ENCODE data around the gene GALNT14. TPM values are rescaled to one million over a fixed set of nuclear protein-coding genes. Genes with fewer than 3 reads are reported as not detected.
A peak's percentile ranks its signal among the peaks of the same experiment; 100 is the strongest.

GALNT14 gene
- polyA plus RNA-seq, 1 experiment, result 3.5 TPM

DNA sequence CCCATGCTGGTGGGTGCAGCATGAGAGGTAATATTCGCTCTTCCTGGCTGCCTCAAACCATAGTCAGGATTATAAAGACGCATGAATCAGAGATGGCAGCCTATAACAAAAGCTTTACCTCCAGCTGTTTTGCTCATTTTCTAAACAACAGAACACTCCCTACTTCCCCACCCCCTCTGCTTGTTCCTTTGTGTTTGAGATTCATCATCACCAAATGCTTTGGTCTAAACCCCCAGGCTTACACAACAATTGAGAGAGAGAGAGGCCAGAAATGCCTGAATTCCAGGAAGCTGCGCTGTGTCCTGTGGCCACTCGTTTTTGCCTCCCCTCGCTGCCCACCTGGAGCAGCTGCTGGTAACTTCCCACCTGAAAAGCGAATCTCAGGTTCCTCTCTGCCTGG is 252.2 kb downstream of the GALNT14 start:
- ChIA-PET POLR2A (no interaction called here), CTCF (interaction anchor here (0.6 kb wide), 1 partner anchor 339 kb away, joined by 3 read pairs; no protein-coding TSS in a partner anchor)
- H3K36me3 ChIP-seq (ENCODE audit: control insufficient read depth, insufficient read depth, low read length), result no peaks in the 10 kb centered on the region
- no peak overlapping the region for H3K4me3 ChIP-seq (ENCODE audit: low read depth, low read length)
- peaks cover 3% of the 10 kb centered on the region; the same call in 1 of the 2 replicates for H3K27me3 ChIP-seq (ENCODE audit: control insufficient read depth, insufficient read depth, low read length)
- TF ChIP-seq, protein P1, sequence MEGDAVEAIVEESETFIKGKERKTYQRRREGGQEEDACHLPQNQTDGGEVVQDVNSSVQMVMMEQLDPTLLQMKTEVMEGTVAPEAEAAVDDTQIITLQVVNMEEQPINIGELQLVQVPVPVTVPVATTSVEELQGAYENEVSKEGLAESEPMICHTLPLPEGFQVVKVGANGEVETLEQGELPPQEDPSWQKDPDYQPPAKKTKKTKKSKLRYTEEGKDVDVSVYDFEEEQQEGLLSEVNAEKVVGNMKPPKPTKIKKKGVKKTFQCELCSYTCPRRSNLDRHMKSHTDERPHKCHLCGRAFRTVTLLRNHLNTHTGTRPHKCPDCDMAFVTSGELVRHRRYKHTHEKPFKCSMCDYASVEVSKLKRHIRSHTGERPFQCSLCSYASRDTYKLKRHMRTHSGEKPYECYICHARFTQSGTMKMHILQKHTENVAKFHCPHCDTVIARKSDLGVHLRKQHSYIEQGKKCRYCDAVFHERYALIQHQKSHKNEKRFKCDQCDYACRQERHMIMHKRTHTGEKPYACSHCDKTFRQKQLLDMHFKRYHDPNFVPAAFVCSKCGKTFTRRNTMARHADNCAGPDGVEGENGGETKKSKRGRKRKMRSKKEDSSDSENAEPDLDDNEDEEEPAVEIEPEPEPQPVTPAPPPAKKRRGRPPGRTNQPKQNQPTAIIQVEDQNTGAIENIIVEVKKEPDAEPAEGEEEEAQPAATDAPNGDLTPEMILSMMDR (IDR thresholded peaks at IDR 0.05; ENCODE audit: insufficient read depth, low read depth, low read length), result no peak
- no peak for DNase-seq (ENCODE audit: low read depth)

DNA sequence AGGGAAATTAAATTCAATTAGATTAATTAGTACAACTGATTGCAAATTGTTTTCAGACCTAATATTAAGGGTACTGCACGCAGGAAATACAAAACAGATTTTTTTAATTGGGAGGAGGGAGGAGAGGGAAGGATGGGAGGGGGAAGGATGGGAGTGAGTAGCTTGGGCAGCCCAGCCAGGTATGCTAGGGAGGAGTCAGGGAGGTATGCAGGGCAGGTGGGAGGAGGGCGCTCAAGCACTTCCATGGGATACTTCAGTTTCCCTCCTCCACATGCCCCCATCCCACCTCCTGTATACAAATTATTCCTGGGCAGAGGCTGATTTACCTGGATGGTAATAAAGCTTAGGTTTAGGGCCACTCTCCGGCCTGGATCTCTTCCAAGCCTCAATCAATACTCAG is 254.4 kb downstream of the GALNT14 start:
- ChIA-PET CTCF (no interaction called here), POLR2A (no interaction called here)
- H3K4me3 ChIP-seq (ENCODE audit: low read depth, low read length), result no peak overlapping the region
- no peaks in the 10 kb centered on the region for H3K36me3 ChIP-seq (ENCODE audit: control insufficient read depth, insufficient read depth, low read length)
- no peaks in the 10 kb centered on the region for H3K27me3 ChIP-seq (ENCODE audit: control insufficient read depth, insufficient read depth, low read length)
- no peak for DNase-seq (ENCODE audit: low read depth)
- TF ChIP-seq, protein P1 (IDR thresholded peaks at IDR 0.05; ENCODE audit: insufficient read depth, low read depth, low read length), result no peak

DNA sequence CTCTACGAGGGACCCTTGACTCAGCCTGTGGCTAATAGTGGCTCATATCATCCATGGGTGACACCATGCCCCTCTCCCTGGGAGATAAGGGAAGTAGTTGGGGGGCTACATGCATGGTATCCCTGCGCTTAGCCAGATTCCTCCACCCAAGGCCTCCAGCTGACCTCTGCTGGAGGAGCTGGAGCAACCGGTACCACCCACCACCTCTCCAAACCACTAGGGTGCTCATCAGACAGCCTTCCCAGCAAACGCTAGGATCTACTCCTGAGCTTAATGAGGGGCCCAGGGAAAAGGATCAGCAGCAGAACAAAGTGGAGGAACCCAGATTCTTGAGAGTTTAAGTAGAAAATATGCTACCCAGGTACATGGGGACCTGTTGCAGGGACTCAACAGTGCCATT is 255.1 kb downstream of the GALNT14 start:
- no peaks in the 10 kb centered on the region for H3K36me3 ChIP-seq (ENCODE audit: control insufficient read depth, insufficient read depth, low read length)
- POLR2A ChIA-PET, result no interaction called here
- H3K4me3 ChIP-seq (ENCODE audit: low read depth, low read length), result no peak overlapping the region
- TF ChIP-seq, protein P1 (IDR thresholded peaks at IDR 0.05; ENCODE audit: insufficient read depth, low read depth, low read length), result peak; percentile 7; the same call in 1 of the 2 replicates
- DNase-seq (ENCODE audit: low read depth), result no peak
- CTCF ChIA-PET, result interaction anchor here (1.0 kb wide), 1 partner anchor 157 kb away, joined by 3 read pairs; no protein-coding TSS in a partner anchor
- H3K27me3 ChIP-seq (ENCODE audit: control insufficient read depth, insufficient read depth, low read length), result no peaks in the 10 kb centered on the region

DNA sequence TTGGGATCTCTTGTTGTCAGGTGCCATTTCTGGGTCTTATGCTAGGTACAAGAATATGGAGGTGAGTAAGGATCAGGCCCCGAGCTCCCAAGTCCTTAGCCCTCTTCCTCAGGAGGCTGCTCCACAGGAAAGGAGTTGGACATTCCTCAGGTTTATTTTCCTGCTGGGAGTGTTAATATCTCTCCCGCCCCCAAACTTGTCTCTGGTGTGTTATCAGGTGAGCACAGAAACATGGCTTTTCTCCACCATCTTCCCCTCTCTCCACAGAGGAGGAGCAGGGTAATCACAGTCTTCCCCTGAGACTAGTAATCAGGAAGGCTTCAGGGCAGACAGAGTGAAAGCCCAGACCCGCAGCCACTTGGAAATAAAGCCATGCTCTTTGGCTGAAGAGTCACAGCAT is 257.7 kb downstream of the GALNT14 start:
- CTCF ChIA-PET, result no interaction called here

DNA sequence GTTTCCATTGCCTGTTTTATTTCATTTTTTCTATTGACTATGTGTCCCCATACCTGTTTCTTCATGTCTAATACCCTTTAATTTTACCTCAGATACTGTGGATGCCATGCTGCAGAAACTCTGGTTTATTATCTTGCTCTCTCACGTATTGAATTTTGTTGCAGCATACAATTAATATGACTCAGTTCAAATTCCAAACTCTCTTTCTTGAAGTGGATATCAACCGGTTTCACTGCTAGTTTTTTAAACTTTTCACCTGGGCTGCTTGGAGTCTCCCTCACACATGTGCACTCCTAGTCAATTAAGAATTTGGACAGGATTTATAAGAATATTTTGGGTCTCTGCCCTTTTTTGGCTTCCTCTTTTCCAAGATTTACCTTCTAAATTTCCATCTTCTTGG is 260.4 kb downstream of the GALNT14 start:
- no peaks in the 10 kb centered on the region; the same call in 1 of the 2 replicates for H3K27me3 ChIP-seq (ENCODE audit: control insufficient read depth, insufficient read depth, low read length)
- no peak for DNase-seq (ENCODE audit: low read depth)
- CTCF ChIA-PET, result no interaction called here
- TF ChIP-seq, protein P1 (IDR thresholded peaks at IDR 0.05; ENCODE audit: insufficient read depth, low read depth, low read length), result no peak
- no peaks in the 10 kb centered on the region for H3K36me3 ChIP-seq (ENCODE audit: control insufficient read depth, insufficient read depth, low read length)
- POLR2A ChIA-PET, result no interaction called here
- H3K4me3 ChIP-seq (ENCODE audit: low read depth, low read length), result no peak overlapping the region

More for the DNA sequence above, 257.7 kb downstream of the GALNT14 start:
- H3K4me3 ChIP-seq (ENCODE audit: low read depth, low read length), result no peak overlapping the region
- TF ChIP-seq, protein P1 (IDR thresholded peaks at IDR 0.05; ENCODE audit: insufficient read depth, low read depth, low read length), result no peak
- no peaks in the 10 kb centered on the region for H3K36me3 ChIP-seq (ENCODE audit: control insufficient read depth, insufficient read depth, low read length)
- POLR2A ChIA-PET, result no interaction called here
- H3K27me3 ChIP-seq (ENCODE audit: control insufficient read depth, insufficient read depth, low read length), result no peaks in the 10 kb centered on the region
- DNase-seq (ENCODE audit: low read depth), result no peak
